Hindlimb muscle (tissue), 1 donor: ENCODE data around the gene KRT14. TPM values are rescaled to one million over a fixed set of nuclear protein-coding genes. Genes with fewer than 3 reads are reported as not detected.
"Not testable (repeated sequence)": the region's sequence is repeated elsewhere in the genome, so short reads cannot be mapped to it uniquely, and the experiment has no call there.

Source experiments
- DNase-seq: peaks from one replicate; pipeline ENCODE4 v3.0.0-alpha.2; 2013
- polyA plus RNA-seq: library from polyadenylated mRNA; unstranded; fragments of 120-200 nt; gene quantifications from one replicate; pipeline ENCODE4 v1.2.1, GENCODE V29; 2013; ENCODE audit not compliant: insufficient read length

KRT14 gene
- polyA plus RNA-seq, 1 donor: 2.5 TPM

DNA sequence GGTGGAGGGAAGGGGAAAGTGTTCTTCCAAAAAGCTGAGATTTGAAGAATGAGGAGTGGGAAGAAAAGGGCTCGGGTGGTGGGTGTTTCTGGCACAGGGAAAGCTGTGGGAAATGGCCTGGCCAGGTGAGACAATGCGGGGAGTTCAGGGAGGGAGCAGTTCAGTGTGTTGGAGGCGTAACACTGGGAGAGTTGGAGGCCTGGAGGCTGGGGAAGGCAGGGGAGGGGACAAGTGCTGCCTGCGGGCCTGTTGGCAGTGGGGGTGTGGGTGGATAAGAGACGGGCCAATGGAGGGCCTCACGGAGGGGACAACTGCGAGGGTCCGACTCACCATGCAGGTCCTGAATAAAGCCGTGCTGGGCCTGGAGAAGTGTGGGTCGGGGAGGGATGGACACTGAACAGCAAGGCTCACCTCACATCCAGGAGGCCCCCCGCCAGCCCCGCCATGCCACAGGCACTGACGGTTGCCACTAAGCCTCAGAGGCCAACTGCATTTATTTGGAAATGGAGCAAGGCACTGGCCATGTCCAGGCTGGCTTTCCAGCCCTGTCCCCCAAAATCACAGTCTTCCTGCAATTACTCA is 40.8 kb downstream of the KRT14 start:
- DNase-seq: no peak

DNA sequence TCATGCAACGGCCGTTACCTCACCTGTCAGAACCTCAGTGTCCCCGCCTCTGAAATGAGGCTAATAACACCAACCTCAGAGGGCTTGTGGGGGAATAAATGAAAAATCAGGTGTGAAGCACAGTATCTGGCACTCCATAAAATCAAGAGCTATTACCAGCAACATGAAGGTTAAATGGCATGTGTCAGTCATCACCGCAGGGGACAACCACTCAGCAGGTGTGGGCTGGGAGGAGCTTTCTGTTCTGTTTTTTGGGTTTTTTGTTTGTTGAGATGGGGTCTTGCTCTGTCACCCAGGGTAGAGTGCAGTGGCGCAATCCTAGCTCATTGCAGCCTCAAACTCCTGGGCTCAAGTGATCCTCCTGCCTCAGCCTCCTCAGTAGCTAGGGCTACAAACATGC is 41.8 kb downstream of the KRT14 start:
- no peak for DNase-seq

DNA sequence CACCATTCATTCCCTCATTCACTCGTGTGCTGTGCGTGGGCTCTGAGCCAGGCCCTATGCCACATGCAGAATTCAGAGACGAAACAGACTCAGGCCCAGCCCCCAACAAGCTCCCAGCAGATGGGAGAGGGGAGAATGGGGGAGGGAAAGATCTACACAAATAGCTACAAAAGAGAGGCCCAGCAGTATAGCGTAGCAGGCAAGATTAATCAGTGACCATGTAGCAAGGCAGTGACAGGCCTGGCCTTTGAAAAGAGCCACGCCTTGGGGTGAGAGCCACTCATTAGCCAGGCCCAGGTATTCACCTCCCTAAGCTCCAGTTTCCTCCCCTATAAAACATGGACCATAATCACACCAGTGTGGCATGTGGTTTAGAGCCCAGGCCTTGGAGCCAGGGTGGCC is 42.2 kb downstream of the KRT14 start:
- no peak for DNase-seq

DNA sequence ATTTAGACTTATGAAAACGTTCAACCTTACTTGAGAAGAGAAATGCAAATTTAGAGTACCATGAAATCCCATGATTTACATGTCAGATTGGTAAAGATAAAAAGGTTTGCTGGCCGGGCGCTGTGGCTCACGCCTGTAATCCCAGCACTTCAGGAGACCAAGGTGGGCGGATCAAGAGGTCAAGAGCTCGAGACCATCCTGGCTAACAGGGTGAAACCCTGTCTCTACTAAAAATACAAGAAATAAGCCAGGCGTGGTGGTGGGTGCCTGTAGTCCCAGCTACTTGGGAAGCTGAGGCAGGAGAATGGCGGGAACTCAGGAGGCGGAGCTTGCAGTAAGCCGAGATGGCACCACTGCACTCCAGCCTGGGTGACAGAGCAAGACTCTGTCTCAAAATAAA is 43.9 kb downstream of the KRT14 start:
- DNase-seq: not testable (repeated sequence)

DNA sequence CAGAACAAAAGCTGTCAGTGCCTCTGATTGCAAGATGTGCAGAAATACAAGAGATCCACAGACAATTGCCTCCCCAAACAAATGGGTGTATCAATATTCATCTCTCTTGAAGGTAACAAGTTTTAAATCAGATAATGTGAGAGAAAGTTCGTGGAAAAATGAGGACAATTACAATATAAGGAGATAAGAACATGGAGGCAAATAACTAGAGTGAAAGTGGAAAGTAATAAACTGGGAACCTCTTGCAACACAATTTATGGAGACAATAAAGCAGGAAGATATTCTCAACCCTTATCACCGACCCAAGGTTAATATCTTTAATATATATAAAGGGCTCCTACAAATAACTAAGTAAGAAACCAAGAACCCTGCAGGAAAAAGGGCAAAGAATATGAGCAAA is 44.3 kb downstream of the KRT14 start:
- DNase-seq: no peak

DNA sequence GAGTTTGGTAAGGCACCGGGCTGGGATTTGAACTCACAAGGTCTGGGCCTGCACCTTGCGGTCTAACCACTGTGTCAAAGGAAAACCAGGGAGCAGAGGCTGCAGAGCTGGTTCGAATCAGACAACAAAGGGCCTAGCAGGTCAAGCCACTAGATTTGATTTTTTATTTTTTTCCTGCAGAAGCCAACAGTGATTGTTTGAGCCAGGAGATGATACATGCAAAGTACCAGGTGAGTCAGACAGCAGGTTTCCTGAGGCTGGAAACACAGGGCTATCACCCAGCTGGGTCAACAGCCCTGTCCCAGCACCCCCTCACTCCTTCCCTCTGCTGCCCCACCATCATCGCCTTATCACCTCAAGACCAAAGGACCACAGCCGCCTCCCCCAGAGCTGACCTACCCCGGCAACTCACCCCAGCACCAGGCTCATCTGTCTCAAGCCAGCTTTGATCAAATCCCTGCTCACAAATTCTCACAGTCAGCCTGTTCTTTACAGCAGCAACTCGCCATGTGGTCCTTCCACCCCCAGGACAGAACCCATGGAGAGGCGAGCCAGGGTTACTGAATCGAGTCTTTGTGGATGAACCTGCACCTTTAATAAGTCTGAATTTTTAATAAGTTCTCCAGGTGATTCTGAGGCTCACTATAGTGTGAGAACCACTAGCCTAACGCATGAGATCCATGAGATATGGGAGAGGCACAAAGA is 45.6 kb downstream of the KRT14 start:
- DNase-seq: no peak

DNA sequence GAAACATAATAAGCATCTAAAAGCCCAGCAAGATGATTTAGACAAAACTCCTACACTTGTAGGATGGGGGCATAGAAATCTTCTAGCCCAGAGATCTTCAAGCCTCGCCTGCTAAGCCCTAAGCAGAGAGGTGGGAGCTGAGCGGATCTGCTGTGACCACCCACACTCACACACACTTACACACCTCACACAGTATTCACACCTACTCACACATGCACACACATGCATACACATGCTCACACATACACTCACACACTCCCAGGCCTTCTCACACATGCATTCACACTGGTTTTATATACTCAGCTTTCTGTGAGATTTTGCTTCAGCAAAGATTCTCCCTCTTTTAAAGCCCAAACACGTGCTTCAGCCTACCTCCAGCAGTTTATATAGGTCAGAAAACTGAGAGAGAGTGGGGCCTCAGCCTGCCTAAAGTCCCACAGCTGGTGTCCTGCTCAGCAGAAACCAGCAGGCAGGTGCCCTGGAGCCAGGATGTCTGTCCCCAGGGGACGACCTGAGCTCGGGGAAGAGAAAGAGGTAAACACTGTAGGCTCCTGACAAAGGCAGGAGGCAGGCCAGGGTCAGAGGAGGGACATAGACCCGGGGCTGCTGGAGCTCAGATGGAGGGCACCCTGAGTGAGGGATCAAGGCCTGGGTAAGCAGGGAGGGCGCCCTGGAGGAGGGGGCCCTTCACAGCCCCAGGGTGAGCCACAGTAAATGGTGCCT is 46.6 kb downstream of the KRT14 start:
- no peak for DNase-seq

DNA sequence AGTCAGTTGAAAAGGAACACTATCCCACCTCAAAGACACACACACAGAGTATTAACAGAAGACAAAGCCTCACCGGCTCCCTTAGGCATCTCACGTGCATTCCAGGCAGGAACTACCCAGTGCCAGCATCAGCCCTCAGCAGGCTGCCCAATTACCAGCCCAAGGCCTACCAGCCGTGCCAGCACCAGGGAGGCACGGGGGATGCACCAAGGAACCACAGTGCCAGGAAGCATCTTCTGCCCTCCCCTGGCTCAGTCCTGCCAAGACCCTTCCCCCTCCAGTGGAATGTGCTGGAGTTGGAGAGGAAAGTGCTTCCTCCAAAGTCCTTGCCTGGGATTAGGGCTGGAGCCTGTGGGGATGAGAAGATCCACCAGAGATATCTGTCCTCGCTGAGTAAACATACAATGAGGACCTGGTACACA is 47.6 kb downstream of the KRT14 start:
- DNase-seq: no peak

DNA sequence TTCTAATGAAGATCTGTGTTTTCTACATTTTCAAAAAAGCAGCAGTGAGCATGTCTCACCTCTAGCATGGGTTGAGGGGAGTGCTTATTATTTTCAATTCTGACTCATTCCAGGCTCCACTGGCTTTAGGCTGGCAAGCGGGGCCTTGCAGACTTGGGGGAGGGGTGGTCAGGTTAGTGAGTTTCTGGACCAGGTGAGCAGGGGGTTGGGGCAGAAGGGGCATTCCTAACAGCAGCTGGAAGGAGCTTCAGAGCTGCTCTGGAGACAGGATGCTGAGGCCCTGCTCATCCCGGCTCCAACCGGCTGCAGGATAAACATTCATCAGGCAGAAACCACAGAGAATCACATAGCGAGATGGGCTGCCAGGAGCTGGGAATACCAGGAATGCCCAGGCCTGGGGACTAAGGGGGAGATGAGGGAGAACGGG is 48.1 kb downstream of the KRT14 start:
- no peak for DNase-seq

DNA sequence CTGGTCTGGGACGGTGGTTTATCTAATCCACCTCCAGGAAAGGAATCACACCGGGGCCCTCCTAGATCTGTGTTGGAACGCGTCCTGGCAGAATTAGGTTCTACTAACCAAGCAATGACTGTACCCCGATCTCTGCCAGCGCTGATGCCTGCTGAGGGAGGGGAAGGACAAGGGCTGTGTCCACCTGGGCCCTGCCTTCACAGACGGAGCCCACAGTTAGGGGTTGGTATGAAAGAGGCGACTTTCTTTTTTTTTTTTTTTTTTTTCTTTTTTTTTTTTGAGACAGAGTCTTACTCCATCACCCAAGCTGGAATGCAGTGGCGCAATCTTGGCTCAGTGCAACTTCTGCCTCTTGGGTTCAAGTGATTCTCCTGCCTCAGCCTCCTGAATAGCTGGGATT is 48.7 kb downstream of the KRT14 start:
- no peak for DNase-seq

DNA sequence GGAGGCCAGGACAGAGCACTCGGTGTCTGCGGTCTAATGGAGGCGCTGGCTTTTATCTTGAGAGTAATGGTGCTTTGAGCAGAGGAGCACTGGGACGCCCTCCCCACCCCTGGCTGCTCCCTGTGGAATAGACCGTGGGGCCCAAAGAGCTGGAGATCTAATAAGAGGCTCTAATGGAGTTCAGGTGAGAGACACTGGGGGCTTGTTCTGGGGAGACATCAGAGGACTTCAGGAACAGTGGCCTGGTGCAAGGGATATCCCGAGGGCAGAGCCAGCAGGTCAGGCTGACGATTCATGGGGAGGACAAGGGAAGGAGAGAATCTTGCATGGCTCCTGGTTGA is 49.1 kb downstream of the KRT14 start:
- no peak for DNase-seq

DNA sequence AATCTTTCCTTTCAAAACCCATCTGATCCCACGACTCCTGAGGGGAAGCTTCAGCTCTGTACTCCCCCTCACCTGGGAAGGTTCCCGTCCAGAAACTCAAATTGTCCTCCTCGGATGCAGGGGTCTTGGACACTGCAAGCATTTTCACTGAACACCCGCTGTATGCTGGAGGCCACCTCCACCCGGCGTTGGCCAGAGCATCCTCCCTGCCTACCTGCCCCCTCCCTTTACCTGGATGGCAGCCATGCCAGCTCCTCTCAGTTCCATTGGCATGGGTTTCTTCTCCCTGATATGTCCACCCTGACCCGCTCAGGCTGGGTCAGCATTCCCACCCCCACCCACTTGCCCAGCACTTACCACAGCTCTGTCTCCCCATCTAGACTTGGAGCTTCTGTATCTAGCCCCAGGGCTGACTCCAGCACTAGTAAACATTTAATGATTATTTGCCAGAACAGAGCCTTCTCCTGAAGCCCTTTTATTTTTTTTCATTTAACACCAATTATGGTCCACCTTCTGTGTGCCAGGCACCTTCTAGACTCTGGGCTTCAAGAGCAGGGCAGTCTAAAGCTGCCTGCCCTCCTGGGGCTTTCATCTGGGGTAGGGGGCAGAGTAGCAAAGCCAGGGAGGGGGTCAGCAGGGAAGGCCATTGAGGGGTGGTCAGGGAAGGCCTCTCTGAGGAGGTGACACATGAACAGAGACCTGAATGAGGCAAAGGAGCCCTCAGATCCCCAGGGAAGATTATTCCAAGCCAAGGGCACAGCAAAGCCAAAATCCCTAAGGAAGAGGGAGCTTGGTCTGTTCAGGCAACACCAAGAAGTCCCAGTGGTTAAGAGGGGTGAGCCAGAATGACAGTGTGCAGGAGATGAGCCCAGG is 49.7 kb downstream of the KRT14 start:
- DNase-seq: no peak

DNA sequence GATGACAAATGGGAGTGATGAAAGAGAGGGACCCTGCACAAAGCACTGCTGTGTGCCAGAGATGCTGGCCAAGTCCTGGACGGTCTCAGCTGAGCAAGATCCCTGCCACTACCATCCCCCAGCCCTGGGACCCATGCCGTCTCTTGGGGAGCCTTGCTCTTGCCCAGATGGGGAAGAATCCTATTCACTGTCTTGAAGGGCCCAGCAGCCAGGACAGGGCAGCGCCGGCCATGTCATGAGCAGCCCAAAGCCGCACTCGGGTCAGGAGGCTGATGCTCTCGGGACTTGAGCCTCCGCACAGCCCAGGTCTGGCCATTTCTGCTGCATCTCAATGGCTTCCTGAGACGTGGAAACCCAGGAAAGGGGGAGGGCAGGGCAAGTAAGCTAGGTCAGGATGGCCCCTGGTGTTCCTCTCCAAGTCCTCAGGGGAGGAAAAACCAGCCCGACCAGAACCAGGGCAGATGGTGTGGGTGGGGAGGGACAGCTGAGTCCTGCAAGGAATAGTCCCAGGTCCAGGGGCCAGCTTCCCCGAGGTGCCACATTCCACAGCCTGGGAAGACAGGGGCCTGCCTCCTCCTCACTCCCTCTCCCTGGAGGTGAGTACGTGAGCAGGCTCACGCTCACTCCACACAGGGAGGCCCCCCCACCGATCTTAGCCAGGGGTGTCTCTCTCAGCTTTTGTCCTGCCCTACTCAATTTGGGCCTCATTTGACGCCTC is 50.8 kb downstream of the KRT14 start:
- no peak for DNase-seq

DNA sequence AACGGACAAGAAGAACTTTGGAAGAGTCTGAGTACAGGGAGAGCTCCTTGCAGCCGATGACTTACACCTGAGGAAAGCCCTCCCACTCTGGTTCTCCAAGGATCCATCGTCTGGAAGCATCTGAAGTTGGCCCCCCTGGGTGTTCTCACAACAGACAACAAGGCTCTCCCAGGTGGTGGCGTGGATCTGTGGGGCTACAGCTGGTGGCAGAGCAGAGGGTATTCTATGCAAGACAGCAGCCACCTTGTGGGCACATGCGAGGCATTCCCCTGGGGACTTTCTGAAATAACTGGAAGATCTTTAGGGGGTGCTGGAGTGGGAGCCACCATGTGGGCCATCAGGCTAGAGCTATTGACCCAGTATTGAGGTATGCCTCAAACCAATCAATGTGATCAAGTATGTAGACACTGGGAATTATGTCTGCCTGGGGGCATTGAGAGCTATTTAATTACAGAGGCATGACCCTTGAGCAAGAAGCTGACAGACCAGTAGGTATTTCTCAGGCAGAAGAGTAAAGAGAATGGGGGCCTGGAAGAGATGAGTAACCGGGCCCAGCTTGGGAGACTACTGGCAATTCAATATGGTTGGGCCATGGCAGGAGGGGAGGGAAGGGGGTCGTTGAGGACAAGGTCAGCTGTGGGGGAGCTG is 51.7 kb downstream of the KRT14 start:
- DNase-seq: no peak

DNA sequence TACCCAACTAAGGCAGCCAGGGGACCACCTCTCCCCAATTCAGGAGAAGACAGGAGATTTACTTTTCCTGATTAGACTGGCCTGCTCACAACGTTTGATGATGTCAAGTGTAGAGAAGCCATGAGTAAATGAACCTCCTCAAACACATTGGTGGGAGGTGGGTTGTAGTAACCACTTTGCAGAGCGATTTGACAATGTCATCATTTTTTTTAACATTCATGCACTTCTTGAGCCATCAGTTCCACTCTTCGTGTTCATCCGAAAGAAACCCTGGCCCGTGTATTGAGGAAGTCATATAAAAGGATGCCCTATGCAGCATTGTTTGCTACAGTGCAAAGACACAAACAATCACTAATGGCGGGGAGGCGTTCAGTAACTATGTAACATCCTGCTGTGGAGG is 53.1 kb downstream of the KRT14 start:
- DNase-seq: no peak

DNA sequence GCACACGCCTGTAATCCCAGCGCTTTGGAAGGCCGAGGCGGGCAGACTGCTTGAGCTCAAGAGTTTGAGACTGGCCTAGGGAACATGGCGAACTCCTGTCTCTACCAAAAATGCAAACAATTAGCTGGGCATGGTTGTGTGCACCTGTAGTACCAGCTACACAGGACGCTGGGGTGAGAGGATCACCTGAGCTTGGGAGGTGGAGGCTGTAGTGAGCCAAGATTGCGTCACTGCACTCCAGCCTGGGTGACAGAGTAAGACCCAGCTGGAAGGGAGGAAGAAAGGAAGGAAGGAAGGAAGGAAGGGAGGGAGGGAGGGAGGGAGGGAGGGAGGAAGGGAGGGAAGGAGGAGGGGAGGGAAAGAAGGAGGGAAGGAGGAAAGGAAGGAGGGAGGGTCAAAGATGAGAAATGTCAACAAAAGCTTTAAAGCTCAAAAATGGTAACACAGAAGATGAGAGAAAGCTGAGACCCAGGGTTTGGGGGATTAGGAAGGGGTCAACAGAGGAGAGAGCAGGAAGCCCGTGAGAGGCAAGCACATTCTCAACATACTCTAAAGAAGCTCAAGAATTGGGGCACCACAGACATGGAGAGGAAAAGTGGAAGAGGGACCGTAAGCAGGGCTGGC is 53.6 kb downstream of the KRT14 start:
- no peak for DNase-seq

Other genes starting within 250 kb of the KRT14 start
- not detected for gene KRT33A, start 236.1 kb downstream of the KRT14 start, polyA plus RNA-seq
- not detected for gene KRT33B, start 217.1 kb downstream of the KRT14 start, polyA plus RNA-seq
- not detected for gene KRT34, start 204.6 kb downstream of the KRT14 start, polyA plus RNA-seq
- 2.3 TPM for gene KRT31, start 189.3 kb downstream of the KRT14 start, polyA plus RNA-seq
- gene KRT37, start 162.3 kb downstream of the KRT14 start, polyA plus RNA-seq: not detected
- not detected for gene KRT38, start 145.9 kb downstream of the KRT14 start, polyA plus RNA-seq
- gene KRT32, start 119.5 kb downstream of the KRT14 start, polyA plus RNA-seq: not detected
- not detected for gene KRT35, start 105.7 kb downstream of the KRT14 start, polyA plus RNA-seq
- gene KRT36, start 97.0 kb downstream of the KRT14 start, polyA plus RNA-seq: not detected
- gene KRT13, start 81.3 kb downstream of the KRT14 start, polyA plus RNA-seq: 1.9 TPM
- 3.2 TPM for gene KRT15, start 68.0 kb downstream of the KRT14 start, polyA plus RNA-seq
- 1.2 TPM for gene KRT19, start 58.6 kb downstream of the KRT14 start, polyA plus RNA-seq
- gene KRT9, start 14.8 kb downstream of the KRT14 start, polyA plus RNA-seq: not detected
- 0.23 TPM for gene KRT16, start 25.9 kb upstream of the KRT14 start, polyA plus RNA-seq
- gene KRT17, start 37.7 kb upstream of the KRT14 start, polyA plus RNA-seq: 13.9 TPM
- gene EIF1, start 102.0 kb upstream of the KRT14 start, polyA plus RNA-seq: 836 TPM
- not detected for gene GAST, start 125.4 kb upstream of the KRT14 start, polyA plus RNA-seq
- gene HAP1, start 147.7 kb upstream of the KRT14 start, polyA plus RNA-seq: 0.05 TPM
- gene JUP, start 199.8 kb upstream of the KRT14 start, polyA plus RNA-seq: 46.2 TPM
- 31.4 TPM for gene P3H4, start 225.1 kb upstream of the KRT14 start, polyA plus RNA-seq
- 104 TPM for gene FKBP10, start 226.1 kb upstream of the KRT14 start, polyA plus RNA-seq
- gene NT5C3B, start 249.3 kb upstream of the KRT14 start, polyA plus RNA-seq: 31.5 TPM